HEK293 (cell line): ENCODE results near the gene SLC9A9.

ENCODE experiments used
- CTCF ChIA-PET: fragments of 350-600 bp; formaldehyde crosslinking; extraction: SDS; loops from one replicate; lab custom pipeline; 2021; ENCODE audit warnings: antibody characterized with exemption; lab: Yijun Ruan, JAX
- POLR2A ChIA-PET: fragments of 300-600 bp; formaldehyde crosslinking; extraction: SDS; loops from one replicate; lab custom pipeline; 2020; ENCODE audit warnings: antibody characterized with exemption, inconsistent platforms; lab: Yijun Ruan, JAX
- H3K27ac ChIP-seq: fragments of 200-500 bp; sonication (Bioruptor generic); 2 replicates; pipeline ENCODE4 v1.5.1; 2014; ENCODE audit warnings: low read depth, low read length, control low read depth, inconsistent platforms; ENCODE audit errors: extremely low read depth
- H3K36me3 ChIP-seq, 2 experiments: fragments of 200-500 bp in 1 of 2; sonication (Bioruptor generic) in 1 of 2; 1 replicate in 1 of 2; 2 replicates in 1 of 2; pipeline ENCODE4 v1.5.1; 2014 to 2017; ENCODE audit warnings: inconsistent platforms in 2 of 2, low read length in 2 of 2; ENCODE audit not compliant: control insufficient read depth in 2 of 2, insufficient read depth in 1 of 2
- H3K4me1 ChIP-seq: fragments of 200-500 bp; sonication (Bioruptor generic); 2 replicates; pipeline ENCODE4 v1.5.1; 2014; ENCODE audit warnings: mild to moderate bottlenecking, low read length, inconsistent platforms; ENCODE audit not compliant: control insufficient read depth, insufficient read depth
- H3K4me3 ChIP-seq: 2 replicates; pipeline ENCODE4 v1.5.1; 2011; ENCODE audit warnings: low read depth, mild to moderate bottlenecking, control low read depth, low read length, moderate library complexity
- H3K9me3 ChIP-seq: fragments of 200-500 bp; sonication (Bioruptor generic); 2 replicates; pipeline ENCODE4 v1.5.1; 2014; ENCODE audit warnings: low read depth, low read length, inconsistent platforms; ENCODE audit not compliant: control insufficient read depth, insufficient read depth
- BCL11A ChIP-seq: fragments of 450-650 bp; formaldehyde crosslinking; IDR thresholded peaks from 2 replicates; pipeline ENCODE4 v1.5.1; 2016; ENCODE audit warnings: low read depth, missing biosample characterization, missing genetic modification characterization
- GLIS1 ChIP-seq: fragments of 450-650 bp; formaldehyde crosslinking; IDR thresholded peaks from 2 replicates; pipeline ENCODE4 v1.5.1; 2016; ENCODE audit warnings: missing biosample characterization, missing genetic modification characterization
- OSR2 ChIP-seq: fragments of 450-650 bp; formaldehyde crosslinking; IDR thresholded peaks from 2 replicates; pipeline ENCODE4 v1.5.1; 2016; ENCODE audit warnings: missing biosample characterization, missing genetic modification characterization
- PRDM1 ChIP-seq: fragments of 450-650 bp; formaldehyde crosslinking; IDR thresholded peaks from 2 replicates; pipeline ENCODE4; 2016; ENCODE audit warnings: missing biosample characterization, missing genetic modification characterization
- REPIN1 ChIP-seq: fragments of 450-650 bp; formaldehyde crosslinking; IDR thresholded peaks from 2 replicates; pipeline ENCODE4 v1.5.1; 2017; ENCODE audit warnings: missing biosample characterization, missing genetic modification characterization, low read depth
- REST ChIP-seq: fragments of 450-650 bp; formaldehyde crosslinking; IDR thresholded peaks from 2 replicates; pipeline ENCODE4 v1.5.1; 2016; ENCODE audit warnings: missing biosample characterization, missing genetic modification characterization
- SALL2 ChIP-seq: fragments of 450-650 bp; formaldehyde crosslinking; IDR thresholded peaks from 2 replicates; pipeline ENCODE4 v1.5.0; 2017; ENCODE audit warnings: missing biosample characterization, mild to moderate bottlenecking, missing genetic modification characterization, borderline replicate concordance
- SP3 ChIP-seq: fragments of 450-650 bp; formaldehyde crosslinking; IDR thresholded peaks from 2 replicates; pipeline ENCODE4 v1.5.1; 2016; ENCODE audit warnings: missing biosample characterization, missing genetic modification characterization
- ZBTB17 ChIP-seq: fragments of 450-650 bp; formaldehyde crosslinking; IDR thresholded peaks from 2 replicates; pipeline ENCODE4 v1.5.1; 2016; ENCODE audit warnings: missing biosample characterization, missing genetic modification characterization
- ZFP3 ChIP-seq: fragments of 450-650 bp; formaldehyde crosslinking; IDR thresholded peaks from 2 replicates; pipeline ENCODE4 v1.5.1; 2016; ENCODE audit warnings: low read depth, missing biosample characterization, missing genetic modification characterization
- ZNF112 ChIP-seq: fragments of 450-650 bp; formaldehyde crosslinking; IDR thresholded peaks from 2 replicates; pipeline ENCODE4 v1.5.0; 2017; ENCODE audit warnings: missing biosample characterization, missing genetic modification characterization
- ZNF394 ChIP-seq: fragments of 450-650 bp; formaldehyde crosslinking; IDR thresholded peaks from 2 replicates; pipeline ENCODE4 v1.5.1; 2016; ENCODE audit warnings: missing biosample characterization, missing genetic modification characterization, mild to moderate bottlenecking, moderate library complexity, borderline replicate concordance
- ZNF623 ChIP-seq: fragments of 450-650 bp; formaldehyde crosslinking; IDR thresholded peaks from 2 replicates; pipeline ENCODE4 v1.5.1; 2016; ENCODE audit warnings: missing biosample characterization, missing genetic modification characterization
- ZNF629 ChIP-seq: fragments of 450-650 bp; formaldehyde crosslinking; IDR thresholded peaks from 2 replicates; pipeline ENCODE4 v1.5.1; 2017; ENCODE audit warnings: missing biosample characterization, missing genetic modification characterization
- TF ChIP-seq, protein P1 (sequence below): fragments of 450-650 bp; formaldehyde crosslinking; IDR thresholded peaks from 2 replicates; pipeline ENCODE4 v1.5.1; 2016; ENCODE audit warnings: missing biosample characterization, missing genetic modification characterization
- TF ChIP-seq, protein P2 (sequence below): fragments of 450-650 bp; formaldehyde crosslinking; IDR thresholded peaks from 2 replicates; pipeline ENCODE4 v1.5.0; 2017; ENCODE audit warnings: missing biosample characterization, missing genetic modification characterization, borderline replicate concordance

The SLC9A9 gene

GRCh38 chr3:143506190-143506589 lies 342.1 kb downstream of the SLC9A9 start (continued):
- no peak for TF ChIP-seq REST (tag by site-specific recombination)

- Histone ChIP-seq H3K4me1 (no peaks in the 10 kb centered on the region), H3K36me3 (no peaks in the 10 kb centered on the region), H3K4me3 (no peak overlapping the region), H3K27ac (no peak overlapping the region), H3K9me3 (no peaks in the 10 kb centered on the region)
- POLR2A ChIA-PET: no interaction called here
- TF ChIP-seq SALL2 (tag by site-specific recombination) (no peak), BCL11A (tag by site-specific recombination) (no peak), SP3 (tag by site-specific recombination) (no peak), ZNF629 (tag by site-specific recombination) (no peak), ZNF623 (tag by site-specific recombination) (no peak), OSR2 (tag by site-specific recombination) (no peak), ZNF112 (no peak), REPIN1 (no peak), ZFP3 (tag by site-specific recombination) (no peak), PRDM1 (no peak), ZNF394 (tag by site-specific recombination) (no peak), GLIS1 (tag by site-specific recombination) (no peak), ZBTB17 (tag by site-specific recombination) (no peak)
- TF ChIP-seq, protein P1, sequence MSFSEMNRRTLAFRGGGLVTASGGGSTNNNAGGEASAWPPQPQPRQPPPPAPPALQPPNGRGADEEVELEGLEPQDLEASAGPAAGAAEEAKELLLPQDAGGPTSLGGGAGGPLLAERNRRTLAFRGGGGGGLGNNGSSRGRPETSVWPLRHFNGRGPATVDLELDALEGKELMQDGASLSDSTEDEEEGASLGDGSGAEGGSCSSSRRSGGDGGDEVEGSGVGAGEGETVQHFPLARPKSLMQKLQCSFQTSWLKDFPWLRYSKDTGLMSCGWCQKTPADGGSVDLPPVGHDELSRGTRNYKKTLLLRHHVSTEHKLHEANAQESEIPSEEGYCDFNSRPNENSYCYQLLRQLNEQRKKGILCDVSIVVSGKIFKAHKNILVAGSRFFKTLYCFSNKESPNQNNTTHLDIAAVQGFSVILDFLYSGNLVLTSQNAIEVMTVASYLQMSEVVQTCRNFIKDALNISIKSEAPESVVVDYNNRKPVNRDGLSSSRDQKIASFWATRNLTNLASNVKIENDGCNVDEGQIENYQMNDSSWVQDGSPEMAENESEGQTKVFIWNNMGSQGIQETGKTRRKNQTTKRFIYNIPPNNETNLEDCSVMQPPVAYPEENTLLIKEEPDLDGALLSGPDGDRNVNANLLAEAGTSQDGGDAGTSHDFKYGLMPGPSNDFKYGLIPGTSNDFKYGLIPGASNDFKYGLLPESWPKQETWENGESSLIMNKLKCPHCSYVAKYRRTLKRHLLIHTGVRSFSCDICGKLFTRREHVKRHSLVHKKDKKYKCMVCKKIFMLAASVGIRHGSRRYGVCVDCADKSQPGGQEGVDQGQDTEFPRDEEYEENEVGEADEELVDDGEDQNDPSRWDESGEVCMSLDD (tag by site-specific recombination): no peak
- TF ChIP-seq, protein P2, sequence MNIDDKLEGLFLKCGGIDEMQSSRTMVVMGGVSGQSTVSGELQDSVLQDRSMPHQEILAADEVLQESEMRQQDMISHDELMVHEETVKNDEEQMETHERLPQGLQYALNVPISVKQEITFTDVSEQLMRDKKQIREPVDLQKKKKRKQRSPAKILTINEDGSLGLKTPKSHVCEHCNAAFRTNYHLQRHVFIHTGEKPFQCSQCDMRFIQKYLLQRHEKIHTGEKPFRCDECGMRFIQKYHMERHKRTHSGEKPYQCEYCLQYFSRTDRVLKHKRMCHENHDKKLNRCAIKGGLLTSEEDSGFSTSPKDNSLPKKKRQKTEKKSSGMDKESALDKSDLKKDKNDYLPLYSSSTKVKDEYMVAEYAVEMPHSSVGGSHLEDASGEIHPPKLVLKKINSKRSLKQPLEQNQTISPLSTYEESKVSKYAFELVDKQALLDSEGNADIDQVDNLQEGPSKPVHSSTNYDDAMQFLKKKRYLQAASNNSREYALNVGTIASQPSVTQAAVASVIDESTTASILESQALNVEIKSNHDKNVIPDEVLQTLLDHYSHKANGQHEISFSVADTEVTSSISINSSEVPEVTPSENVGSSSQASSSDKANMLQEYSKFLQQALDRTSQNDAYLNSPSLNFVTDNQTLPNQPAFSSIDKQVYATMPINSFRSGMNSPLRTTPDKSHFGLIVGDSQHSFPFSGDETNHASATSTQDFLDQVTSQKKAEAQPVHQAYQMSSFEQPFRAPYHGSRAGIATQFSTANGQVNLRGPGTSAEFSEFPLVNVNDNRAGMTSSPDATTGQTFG (tag by site-specific recombination): no peak
- TF ChIP-seq, all 188 proteins: peak for 0
- CTCF ChIA-PET: no interaction called here
These were observed 344.9 kb downstream of the SLC9A9 start for GRCh38 chr3:143503325-143503885.
